GM10248 (cell line): ENCODE results near the gene RPS27L.

Experiments used
- CTCF ChIA-PET: fragments of 300-600 bp; sonication (Branson Sonifier 250); formaldehyde crosslinking; extraction: SDS; loops from one replicate; lab custom pipeline; 2021; ENCODE audit warnings: antibody characterized with exemption; lab: Yijun Ruan, JAX
- POLR2A ChIA-PET: fragments of 350-650 bp; sonication (Branson Sonifier 250); formaldehyde crosslinking; extraction: SDS; loops from one replicate; lab custom pipeline; 2020; ENCODE audit warnings: antibody characterized with exemption; lab: Yijun Ruan, JAX
- DNase-seq: peaks from one replicate; pipeline ENCODE4 v3.0.0; 2012; ENCODE audit errors: extremely low spot score
- CTCF ChIP-seq: IDR thresholded peaks from 2 replicates; pipeline ENCODE4 v1.5.1; 2012; ENCODE audit warnings: mild to moderate bottlenecking, low read depth; ENCODE audit errors: extremely low read depth, missing control alignments, control extremely low read depth

Gene RPS27L

DNA sequence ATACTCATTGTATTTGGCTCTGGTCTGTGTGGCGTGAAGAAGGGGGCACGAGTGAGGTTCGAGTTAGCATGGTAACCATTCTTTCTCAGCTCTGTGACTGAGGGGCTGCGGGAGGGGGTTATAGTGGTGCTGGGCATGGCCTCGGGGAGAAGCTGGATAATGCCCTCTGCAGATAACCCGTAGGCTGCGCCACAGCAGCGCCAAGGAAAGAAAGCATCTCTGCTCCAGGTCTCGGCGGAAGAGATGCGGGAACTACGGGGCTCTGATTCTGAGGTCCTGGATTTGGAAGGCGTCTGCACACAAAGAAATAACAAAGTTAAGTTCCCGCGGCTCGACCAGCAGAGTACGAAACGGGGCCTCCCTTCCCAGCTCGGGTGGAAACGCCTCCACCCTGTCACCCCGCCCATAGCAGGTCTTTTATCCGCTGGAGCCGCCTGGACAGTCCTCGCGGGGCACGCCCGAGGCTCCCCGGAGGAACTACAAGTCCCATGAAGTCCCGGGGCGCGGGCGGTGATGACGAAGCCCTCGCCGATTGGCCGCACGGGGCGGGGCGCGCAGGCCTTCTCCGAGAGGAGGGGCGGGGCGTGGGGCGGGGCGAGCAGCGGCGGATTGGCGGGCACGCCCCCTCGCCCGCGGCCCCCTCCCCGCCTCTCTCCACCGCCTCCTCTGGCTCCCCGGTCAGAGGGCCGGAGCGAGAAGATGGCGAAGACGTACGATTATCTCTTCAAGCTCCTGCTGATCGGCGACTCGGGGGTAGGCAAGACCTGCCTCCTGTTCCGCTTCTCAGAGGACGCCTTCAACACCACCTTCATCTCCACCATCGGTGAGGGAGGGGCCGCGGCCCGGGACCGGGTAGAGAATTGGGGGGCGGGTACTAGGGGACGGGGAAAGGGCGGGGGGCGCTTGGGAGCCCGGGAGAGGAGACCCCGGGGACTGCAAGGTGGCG, 31.9 kb upstream of the RPS27L start, which contains the start of gene RAB8B:
TSS of gene RAB8B (plus strand) at position 681 of the 946 bp plus-strand sequence. CDS start at position 700, 19 bp downstream.
- TF ChIP-seq CTCF, result no peak
- DNase-seq, result peak; percentile 94
- CTCF ChIA-PET, result interaction anchor here (0.8 kb wide), 1 partner anchor 9 kb away, joined by 3 read pairs; no protein-coding TSS in a partner anchor
- POLR2A ChIA-PET, result interaction anchor here (0.6 kb wide), 1 partner anchor 195 kb away, joined by 7 read pairs; no protein-coding TSS in a partner anchor

DNA sequence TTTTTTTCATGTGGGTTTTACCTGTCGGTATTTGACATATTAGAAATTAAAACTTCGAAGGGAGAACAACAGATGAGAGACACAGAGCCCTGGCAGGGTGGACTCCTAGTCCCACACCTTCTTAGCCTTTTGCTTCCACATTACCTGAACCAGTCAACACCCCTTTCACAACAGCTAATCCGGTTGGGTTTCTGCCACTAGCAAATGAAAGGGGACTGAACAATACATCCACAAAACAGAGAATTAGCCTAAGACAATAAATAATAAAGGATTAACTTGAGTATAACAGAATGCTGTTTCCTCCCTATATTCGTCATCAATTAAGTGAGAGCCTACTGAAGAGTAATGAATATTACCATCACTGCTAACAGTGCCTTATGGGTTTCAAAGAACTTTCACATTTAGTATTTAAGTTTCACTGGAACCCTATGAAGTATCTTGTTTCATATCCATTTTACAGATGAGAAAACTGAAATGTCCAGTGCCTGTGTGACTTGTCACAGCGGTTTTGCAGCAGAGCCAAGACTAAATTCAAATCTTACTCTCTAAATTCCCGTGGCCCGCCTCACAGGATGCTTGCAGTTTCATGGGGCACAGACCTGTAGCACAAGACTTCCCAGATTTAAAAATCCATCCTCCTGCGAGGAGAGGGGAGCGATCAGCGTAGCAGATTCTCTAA, 31.1 kb upstream of the RPS27L start:
- TF ChIP-seq CTCF, result no peak
- no peak for DNase-seq
- ChIA-PET POLR2A (no interaction called here), CTCF (interaction anchor here (0.9 kb wide), 1 partner anchor 15 kb away, joined by 5 read pairs; no protein-coding TSS in a partner anchor)

GRCh38 chr15:63187589-63188226, 30.4 kb upstream of the RPS27L start:
- DNase-seq, result no peak
- TF ChIP-seq CTCF, result no peak
- ChIA-PET CTCF (interaction anchor here (0.9 to 1.1 kb wide), 2 partner anchors 10 to 14 kb away, joined by 3 to 5 read pairs; no protein-coding TSS in a partner anchor), POLR2A (no interaction called here)

DNA sequence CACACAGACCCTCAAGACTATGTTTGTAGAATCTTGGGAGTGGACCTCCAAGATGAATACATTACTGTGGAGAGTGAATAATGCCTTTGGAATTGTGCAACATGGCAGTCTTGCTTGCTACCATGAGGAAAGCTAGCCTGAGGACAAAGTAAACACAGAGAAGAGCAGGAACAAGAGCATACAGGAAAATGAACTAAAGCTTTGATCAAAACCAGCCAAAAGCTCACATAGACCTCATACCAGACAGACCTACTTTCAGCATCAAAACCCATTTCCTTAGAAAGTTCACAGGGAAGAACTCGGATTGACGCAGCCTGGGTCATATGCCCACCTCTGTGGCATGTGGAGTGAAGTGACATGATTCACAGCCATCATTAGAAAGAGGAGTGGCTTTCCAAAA, 28.8 kb upstream of the RPS27L start:
- ChIA-PET POLR2A (no interaction called here), CTCF (interaction anchor here (1.0 to 2.2 kb wide), 4 partner anchors 10 to 138 kb away, joined by 3 to 8 read pairs (median 3); no protein-coding TSS in a partner anchor)
- no peak for DNase-seq
- TF ChIP-seq CTCF, result no peak

GRCh38 chr15:63185206-63185605, 27.9 kb upstream of the RPS27L start:
- CTCF ChIA-PET, result interaction anchor here (0.9 to 2.2 kb wide), 4 partner anchors 9 to 137 kb away, joined by 3 to 8 read pairs (median 3); no protein-coding TSS in a partner anchor
- POLR2A ChIA-PET, result no interaction called here
- TF ChIP-seq CTCF, result no peak
- no peak for DNase-seq
